AG04450 (cell line): ENCODE data around the gene TRPM5. TPM values are rescaled to one million over a fixed set of nuclear protein-coding genes. Genes with fewer than 3 reads are reported as not detected.

ENCODE experiments used
- CTCF ChIA-PET: fragments of 300-600, 350-600 bp; formaldehyde crosslinking; extraction: SDS; loops from one replicate; lab custom pipeline; 2022; ENCODE audit warnings: antibody characterized with exemption, inconsistent platforms; lab: Charles Lee
- POLR2A ChIA-PET: fragments of 350-600 bp; formaldehyde crosslinking; extraction: SDS; loops from one replicate; lab custom pipeline; 2021; ENCODE audit warnings: antibody characterized with exemption, inconsistent platforms; lab: Yijun Ruan, JAX
- DNase-seq: peaks from one replicate; pipeline ENCODE4 v3.0.0-alpha.2; 2011; ENCODE audit warnings: low read depth, low spot score
- H3K27ac ChIP-seq: one replicate; pipeline ENCODE4 v1.5.1; 2012; ENCODE audit warnings: low read depth, low read length, control low read depth
- H3K27me3 ChIP-seq: one replicate; pipeline ENCODE4 v1.6.0; 2012; ENCODE audit warnings: low read length; ENCODE audit not compliant: control insufficient read depth, insufficient read depth
- H3K4me3 ChIP-seq: 2 replicates; pipeline ENCODE4 v1.5.1; 2011; ENCODE audit warnings: mild to moderate bottlenecking, low read depth, low read length, control low read depth
- H3K9me3 ChIP-seq: 2 replicates; pipeline ENCODE4 v1.5.1; 2012; ENCODE audit warnings: low read length; ENCODE audit not compliant: control insufficient read depth, insufficient read depth
- polyA plus RNA-seq: library from polyadenylated mRNA; depleted of rRNA; stranded (reverse); fragments of >200 nt; gene quantifications from 2 replicates; pipeline ENCODE4 v1.2.3, GENCODE V29; 2011
- TF ChIP-seq, protein P1 (sequence below): IDR thresholded peaks from 2 replicates; pipeline ENCODE4 v1.5.1; 2011; ENCODE audit warnings: low read depth, low read length, control low read depth, inconsistent platforms

The TRPM5 gene
- polyA plus RNA-seq, 1 experiment: not detected

DNA sequence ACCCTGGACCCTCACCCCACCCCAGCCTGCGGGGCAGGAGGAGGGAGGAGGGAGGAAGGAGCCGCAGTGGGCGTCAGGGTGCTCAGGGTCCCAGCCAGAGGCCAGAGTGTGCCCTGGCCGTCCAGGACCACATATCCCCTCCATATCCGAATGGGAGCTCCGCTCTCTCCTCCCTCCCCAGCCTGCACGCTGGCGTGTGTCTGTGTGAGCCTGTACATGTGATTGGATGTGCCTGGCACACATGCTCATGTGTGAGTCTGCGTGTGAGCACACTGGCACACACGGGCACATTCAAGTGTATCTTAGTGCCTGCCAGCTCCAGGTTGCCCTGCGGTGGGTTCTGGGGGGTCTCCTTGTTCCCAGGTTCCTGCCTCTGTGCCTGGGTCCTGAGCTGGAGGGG, 35.6 kb downstream of the TRPM5 start:
- H3K4me3 ChIP-seq: no peak overlapping the region
- ChIA-PET CTCF (interaction anchor here (0.9 to 2.7 kb wide), 3 partner anchors 8 to 123 kb away, joined by 3 to 20 read pairs (median 7); partner anchors contain the start of gene TSSC4), POLR2A (interaction anchor here (0.7 to 1.3 kb wide), 2 partner anchors 18 to 32 kb away, joined by 4 to 6 read pairs; partner anchors contain the start of gene CD81)
- TF ChIP-seq, protein P1, sequence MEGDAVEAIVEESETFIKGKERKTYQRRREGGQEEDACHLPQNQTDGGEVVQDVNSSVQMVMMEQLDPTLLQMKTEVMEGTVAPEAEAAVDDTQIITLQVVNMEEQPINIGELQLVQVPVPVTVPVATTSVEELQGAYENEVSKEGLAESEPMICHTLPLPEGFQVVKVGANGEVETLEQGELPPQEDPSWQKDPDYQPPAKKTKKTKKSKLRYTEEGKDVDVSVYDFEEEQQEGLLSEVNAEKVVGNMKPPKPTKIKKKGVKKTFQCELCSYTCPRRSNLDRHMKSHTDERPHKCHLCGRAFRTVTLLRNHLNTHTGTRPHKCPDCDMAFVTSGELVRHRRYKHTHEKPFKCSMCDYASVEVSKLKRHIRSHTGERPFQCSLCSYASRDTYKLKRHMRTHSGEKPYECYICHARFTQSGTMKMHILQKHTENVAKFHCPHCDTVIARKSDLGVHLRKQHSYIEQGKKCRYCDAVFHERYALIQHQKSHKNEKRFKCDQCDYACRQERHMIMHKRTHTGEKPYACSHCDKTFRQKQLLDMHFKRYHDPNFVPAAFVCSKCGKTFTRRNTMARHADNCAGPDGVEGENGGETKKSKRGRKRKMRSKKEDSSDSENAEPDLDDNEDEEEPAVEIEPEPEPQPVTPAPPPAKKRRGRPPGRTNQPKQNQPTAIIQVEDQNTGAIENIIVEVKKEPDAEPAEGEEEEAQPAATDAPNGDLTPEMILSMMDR: no peak
- peaks cover 13% of the 10 kb centered on the region for H3K27me3 ChIP-seq
- no peaks in the 10 kb centered on the region; the same call in 1 of the 2 replicates for H3K9me3 ChIP-seq
- no peak overlapping the region for H3K27ac ChIP-seq
- no peak for DNase-seq

DNA sequence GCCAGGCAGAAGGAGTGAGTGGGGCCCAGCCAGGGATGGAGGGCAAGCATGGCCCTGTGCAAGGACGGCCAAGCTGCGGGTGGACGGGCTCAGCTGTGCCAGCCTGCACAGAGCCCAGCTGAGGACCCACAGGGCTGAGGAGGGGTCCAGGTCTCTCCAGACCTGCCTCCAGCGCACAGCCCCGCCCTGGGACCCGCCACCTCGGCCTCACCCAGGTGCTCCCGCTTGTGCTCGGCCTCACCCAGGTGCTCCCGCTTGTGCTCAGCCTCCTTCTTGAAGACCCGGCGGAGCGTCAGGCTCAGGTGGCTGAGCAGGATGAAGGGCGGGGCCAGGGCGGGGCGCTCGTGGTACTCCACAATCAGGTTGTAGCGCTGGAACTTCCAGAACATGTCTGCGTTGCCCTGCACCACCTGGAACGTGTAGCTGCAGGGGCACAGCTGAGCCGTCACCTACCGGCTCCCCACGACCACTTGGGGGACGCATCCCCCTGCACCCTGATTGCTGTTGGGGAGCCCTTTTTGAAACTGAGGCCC, 37.4 kb downstream of the TRPM5 start:
- ChIA-PET POLR2A (no interaction called here), CTCF (no interaction called here)
- Histone ChIP-seq H3K27me3 (peaks cover 13% of the 10 kb centered on the region), H3K27ac (no peak overlapping the region), H3K4me3 (no peak overlapping the region), H3K9me3 (no peaks in the 10 kb centered on the region; the same call in 1 of the 2 replicates)
- no peak for DNase-seq
- TF ChIP-seq, protein P1: no peak

DNA sequence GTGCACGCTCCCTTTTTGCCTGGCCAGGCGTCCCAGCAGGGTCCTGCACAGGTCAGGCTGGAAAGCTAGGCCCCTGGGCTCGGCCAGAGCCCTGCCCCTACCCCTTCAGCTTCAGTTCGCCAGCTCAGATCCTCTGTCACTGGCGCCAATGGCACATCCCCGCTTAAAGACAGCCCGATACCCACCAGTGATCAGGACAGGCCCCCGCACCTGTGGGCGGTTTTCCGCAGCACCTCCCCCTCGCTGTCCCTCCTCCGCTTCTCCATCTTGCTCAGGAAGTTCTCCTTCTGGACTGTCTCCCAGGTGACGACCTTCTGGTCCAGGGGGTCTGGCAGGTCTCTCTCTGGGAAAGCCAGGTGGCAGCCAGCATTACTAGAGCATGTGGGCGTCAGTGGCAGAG, 37.9 kb downstream of the TRPM5 start:
- no peak overlapping the region for H3K4me3 ChIP-seq
- TF ChIP-seq, protein P1: no peak
- CTCF ChIA-PET: interaction anchor here (0.6 kb wide), 1 partner anchor 16 kb away, joined by 4 read pairs; no protein-coding TSS in a partner anchor
- POLR2A ChIA-PET: interaction anchor here (0.9 kb wide), 1 partner anchor 16 kb away, joined by 5 read pairs; no protein-coding TSS in a partner anchor
- H3K27ac ChIP-seq: no peak overlapping the region
- peaks cover 13% of the 10 kb centered on the region for H3K27me3 ChIP-seq
- DNase-seq: no peak
- no peaks in the 10 kb centered on the region; the same call in 1 of the 2 replicates for H3K9me3 ChIP-seq

DNA sequence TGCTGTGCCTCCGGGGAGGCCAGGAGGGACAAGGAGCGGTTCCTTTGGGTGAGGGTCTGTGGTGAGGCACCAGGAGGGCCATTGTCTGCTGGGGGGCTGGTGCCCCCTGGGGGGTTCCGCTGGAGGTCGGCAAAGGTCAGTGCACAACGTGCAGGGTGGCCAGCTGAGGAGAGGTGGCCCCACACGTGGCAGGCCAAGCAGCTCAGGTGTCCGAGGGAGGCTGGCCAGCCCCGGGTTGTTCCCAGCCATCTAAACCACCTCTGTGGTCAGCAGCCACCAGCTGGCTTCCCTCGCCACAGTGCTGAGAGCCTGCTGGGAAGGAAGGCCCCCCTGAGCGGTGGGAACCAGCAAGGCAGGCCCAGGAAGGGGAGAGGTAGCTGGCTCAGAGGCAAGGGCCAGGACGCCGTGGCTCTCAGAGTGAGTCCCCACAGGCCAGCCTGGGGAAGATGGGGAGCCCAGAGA, 39.5 kb downstream of the TRPM5 start:
- H3K27ac ChIP-seq: no peak overlapping the region
- POLR2A ChIA-PET: interaction anchor here (1.2 to 2.2 kb wide), 2 partner anchors 14 to 27 kb away, joined by 4 to 10 read pairs; partner anchors contain the start of gene CD81
- DNase-seq: no peak
- CTCF ChIA-PET: interaction anchor here (0.6 to 1.6 kb wide), 2 partner anchors 14 to 127 kb away, joined by 3 to 4 read pairs; no protein-coding TSS in a partner anchor
- TF ChIP-seq, protein P1: no peak
- no peak overlapping the region for H3K4me3 ChIP-seq
- H3K9me3 ChIP-seq: peaks cover 3% of the 10 kb centered on the region; the same call in 1 of the 2 replicates
- peaks cover 11% of the 10 kb centered on the region for H3K27me3 ChIP-seq
